K562 (cell line): ENCODE data around the gene ABT1. TPM values are rescaled to one million over a fixed set of nuclear protein-coding genes. Genes with fewer than 3 reads are reported as not detected.

Experiments used
- C11orf30 ChIP-seq: fragments of 450-650 bp; IDR thresholded peaks from 2 replicates; pipeline ENCODE4 v1.6.1; 2016; ENCODE audit warnings: low read depth, mild to moderate bottlenecking
- CTBP1 ChIP-seq: fragments of 450-650 bp; IDR thresholded peaks from 2 replicates; pipeline ENCODE4 v1.6.1; 2016; ENCODE audit warnings: borderline replicate concordance
- DPF2 ChIP-seq: fragments of 450-650 bp; IDR thresholded peaks from 2 replicates; pipeline ENCODE4 v1.6.1; 2016
- ELF1 ChIP-seq: fragments of 200-800 bp; sonication (Bioruptor generic); IDR thresholded peaks from 2 replicates; pipeline ENCODE4 v1.6.1; 2016; ENCODE audit warnings: missing genetic modification characterization, missing compliant biosample characterization
- EWSR1 ChIP-seq: fragments of 450-650 bp; IDR thresholded peaks from 2 replicates; pipeline ENCODE4 v1.6.1; 2018; ENCODE audit warnings: borderline replicate concordance, mild to moderate bottlenecking, low read depth, moderate library complexity; ENCODE audit not compliant: partially characterized antibody
- MCM3 ChIP-seq: fragments of 450-650 bp; IDR thresholded peaks from 2 replicates; pipeline ENCODE4 v1.6.1; 2016
- MCM5 ChIP-seq: fragments of 450-650 bp; IDR thresholded peaks from 2 replicates; pipeline ENCODE4 v1.6.1; 2016; ENCODE audit warnings: low read depth
- MTA3 ChIP-seq: fragments of 450-650 bp; formaldehyde crosslinking; IDR thresholded peaks from 2 replicates; pipeline ENCODE4 v1.6.1; 2017; ENCODE audit warnings: mild to moderate bottlenecking, borderline replicate concordance
- NFRKB ChIP-seq: fragments of 450-650 bp; IDR thresholded peaks from 2 replicates; pipeline ENCODE4 v1.6.1; 2016; ENCODE audit warnings: low read depth
- SIN3A ChIP-seq, 2 experiments: fragments of 150-350 bp in 1 of 2; IDR thresholded peaks; 2 replicates each; pipeline ENCODE4 v1.6.1; 2011 to 2016; ENCODE audit warnings: borderline replicate concordance in 2 of 2, low read depth in 2 of 2, low read length in 2 of 2, mild to moderate bottlenecking in 2 of 2, moderate library complexity in 2 of 2; ENCODE audit not compliant: control insufficient read depth in 1 of 2
- SMARCA4 ChIP-seq: fragments of 450-650 bp; IDR thresholded peaks from 2 replicates; pipeline ENCODE4 v1.6.1; 2016
- THAP7 ChIP-seq: fragments of 250-450 bp; sonication (Bioruptor Pico); IDR thresholded peaks from 2 replicates; pipeline ENCODE4 v1.5.0; 2021
- ZNF316 ChIP-seq: fragments of 450-650 bp; IDR thresholded peaks from 2 replicates; pipeline ENCODE4 v1.6.1; 2016
- ZNF655 ChIP-seq: fragments of 250-450 bp; sonication (Bioruptor Pico); IDR thresholded peaks from 2 replicates; pipeline ENCODE4 v1.5.0; 2021
- polyA plus RNA-seq, 8 experiments: library from polyadenylated mRNA; depleted of rRNA in 4 of 8; stranded (reverse) in 5 of 8; unstranded in 3 of 8; fragments of >200 nt; fragmentation: Nextera tagmentation in 2 of 8; fragmentation: Illumina TruSeq in 1 of 8; extraction: Ambion mirVana in 2 of 8; extraction: Trizol in 1 of 8; gene quantifications; 2 replicates each; pipeline versions ENCODE4 v1.2.1 to v1.2.3, GENCODE V29; 2011 to 2014; ENCODE audit warnings: inconsistent platforms in 1 of 8, missing spikeins in 1 of 8
- total RNA-seq, 7 experiments: library from RNA; depleted of rRNA in 6 of 7; stranded (reverse); fragments of >200 nt in 6 of 7; fragmentation: Illumina TruSeq in 2 of 7; extraction: Trizol in 2 of 7; gene quantifications; 2 replicates each; pipeline versions ENCODE4 v1.2.1 to v1.2.3, GENCODE V29; 2011 to 2021; ENCODE audit warnings: low replicate concordance in 1 of 7
- TF ChIP-seq, protein P1 (sequence below), 2 experiments: IDR thresholded peaks in 1 of 2; conservative IDR thresholded peaks in 1 of 2; 2 replicates each; pipeline ENCODE4 v1.6.1; 2016; ENCODE audit warnings: low read depth in 2 of 2, mild to moderate bottlenecking in 1 of 2, missing compliant biosample characterization in 1 of 2, missing genetic modification characterization in 1 of 2, moderate library complexity in 1 of 2
- TF ChIP-seq, protein P2 (sequence below): sonication (generic); formaldehyde crosslinking; IDR thresholded peaks from 2 replicates; pipeline ENCODE4 v1.8.1; 2022; ENCODE audit warnings: missing genetic modification reagents
- TF ChIP-seq, protein P3 (sequence below): fragments of 200-800 bp; sonication (Bioruptor generic); IDR thresholded peaks from 2 replicates; pipeline ENCODE4 v1.6.1; 2016; ENCODE audit warnings: missing genetic modification characterization, missing compliant biosample characterization

The ABT1 gene
- total and polyA plus RNA-seq, 9 of the 15 experiments (the other 6 are each of a cell fraction or from before 2014, with no cell fraction given), result 8.8 to 52.7 (median 40.7) TPM

DNA sequence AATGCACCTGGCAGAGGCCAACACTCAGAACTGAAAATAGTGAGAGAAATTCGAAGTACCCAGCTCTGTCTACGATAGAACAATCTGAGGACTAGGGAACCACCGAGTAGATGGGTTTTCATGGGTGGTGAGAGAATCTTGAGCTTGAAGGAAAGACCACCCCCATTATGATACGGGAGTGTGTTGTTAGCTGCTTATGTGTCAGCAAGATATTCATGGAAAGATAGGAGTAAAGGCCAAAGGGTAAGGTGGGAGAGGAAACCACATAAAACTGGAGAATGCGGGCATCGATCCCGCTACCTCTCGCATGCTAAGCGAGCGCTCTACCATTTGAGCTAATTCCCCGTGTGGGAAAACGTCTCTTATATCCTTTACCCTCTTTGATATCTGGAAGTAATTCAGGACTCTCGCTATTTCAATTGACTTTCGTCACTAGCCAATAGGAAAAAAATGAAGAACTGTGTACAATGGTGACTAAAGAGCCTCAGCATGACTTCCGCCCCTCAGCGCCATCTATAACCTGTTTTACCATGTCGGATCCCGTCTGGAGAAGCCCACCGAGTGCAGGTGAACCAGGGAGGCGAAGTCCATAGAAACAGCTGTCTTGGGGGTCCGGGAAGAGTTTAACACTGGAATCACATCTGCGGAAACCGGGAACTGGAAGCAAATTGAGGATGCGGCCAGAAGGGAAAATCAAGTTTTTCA lies 25.0 kb upstream of the ABT1 start (continued):
- TF ChIP-seq, protein P1, sequence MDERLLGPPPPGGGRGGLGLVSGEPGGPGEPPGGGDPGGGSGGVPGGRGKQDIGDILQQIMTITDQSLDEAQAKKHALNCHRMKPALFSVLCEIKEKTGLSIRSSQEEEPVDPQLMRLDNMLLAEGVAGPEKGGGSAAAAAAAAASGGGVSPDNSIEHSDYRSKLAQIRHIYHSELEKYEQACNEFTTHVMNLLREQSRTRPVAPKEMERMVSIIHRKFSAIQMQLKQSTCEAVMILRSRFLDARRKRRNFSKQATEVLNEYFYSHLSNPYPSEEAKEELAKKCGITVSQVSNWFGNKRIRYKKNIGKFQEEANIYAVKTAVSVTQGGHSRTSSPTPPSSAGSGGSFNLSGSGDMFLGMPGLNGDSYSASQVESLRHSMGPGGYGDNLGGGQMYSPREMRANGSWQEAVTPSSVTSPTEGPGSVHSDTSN (CRISPR knock-in tag; IDR thresholded peaks at IDR 0.05; ENCODE audit: low read depth), result no peak
- TF ChIP-seq, protein P1 (tag; conservative IDR thresholded peaks at IDR 0.05; ENCODE audit: low read depth), result no peak; the same call in 1 of the 2 replicates
- TF ChIP-seq, protein P2, sequence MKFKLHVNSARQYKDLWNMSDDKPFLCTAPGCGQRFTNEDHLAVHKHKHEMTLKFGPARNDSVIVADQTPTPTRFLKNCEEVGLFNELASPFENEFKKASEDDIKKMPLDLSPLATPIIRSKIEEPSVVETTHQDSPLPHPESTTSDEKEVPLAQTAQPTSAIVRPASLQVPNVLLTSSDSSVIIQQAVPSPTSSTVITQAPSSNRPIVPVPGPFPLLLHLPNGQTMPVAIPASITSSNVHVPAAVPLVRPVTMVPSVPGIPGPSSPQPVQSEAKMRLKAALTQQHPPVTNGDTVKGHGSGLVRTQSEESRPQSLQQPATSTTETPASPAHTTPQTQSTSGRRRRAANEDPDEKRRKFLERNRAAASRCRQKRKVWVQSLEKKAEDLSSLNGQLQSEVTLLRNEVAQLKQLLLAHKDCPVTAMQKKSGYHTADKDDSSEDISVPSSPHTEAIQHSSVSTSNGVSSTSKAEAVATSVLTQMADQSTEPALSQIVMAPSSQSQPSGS (CRISPR knock-in tag), result no peak
- TF ChIP-seq, protein P3, sequence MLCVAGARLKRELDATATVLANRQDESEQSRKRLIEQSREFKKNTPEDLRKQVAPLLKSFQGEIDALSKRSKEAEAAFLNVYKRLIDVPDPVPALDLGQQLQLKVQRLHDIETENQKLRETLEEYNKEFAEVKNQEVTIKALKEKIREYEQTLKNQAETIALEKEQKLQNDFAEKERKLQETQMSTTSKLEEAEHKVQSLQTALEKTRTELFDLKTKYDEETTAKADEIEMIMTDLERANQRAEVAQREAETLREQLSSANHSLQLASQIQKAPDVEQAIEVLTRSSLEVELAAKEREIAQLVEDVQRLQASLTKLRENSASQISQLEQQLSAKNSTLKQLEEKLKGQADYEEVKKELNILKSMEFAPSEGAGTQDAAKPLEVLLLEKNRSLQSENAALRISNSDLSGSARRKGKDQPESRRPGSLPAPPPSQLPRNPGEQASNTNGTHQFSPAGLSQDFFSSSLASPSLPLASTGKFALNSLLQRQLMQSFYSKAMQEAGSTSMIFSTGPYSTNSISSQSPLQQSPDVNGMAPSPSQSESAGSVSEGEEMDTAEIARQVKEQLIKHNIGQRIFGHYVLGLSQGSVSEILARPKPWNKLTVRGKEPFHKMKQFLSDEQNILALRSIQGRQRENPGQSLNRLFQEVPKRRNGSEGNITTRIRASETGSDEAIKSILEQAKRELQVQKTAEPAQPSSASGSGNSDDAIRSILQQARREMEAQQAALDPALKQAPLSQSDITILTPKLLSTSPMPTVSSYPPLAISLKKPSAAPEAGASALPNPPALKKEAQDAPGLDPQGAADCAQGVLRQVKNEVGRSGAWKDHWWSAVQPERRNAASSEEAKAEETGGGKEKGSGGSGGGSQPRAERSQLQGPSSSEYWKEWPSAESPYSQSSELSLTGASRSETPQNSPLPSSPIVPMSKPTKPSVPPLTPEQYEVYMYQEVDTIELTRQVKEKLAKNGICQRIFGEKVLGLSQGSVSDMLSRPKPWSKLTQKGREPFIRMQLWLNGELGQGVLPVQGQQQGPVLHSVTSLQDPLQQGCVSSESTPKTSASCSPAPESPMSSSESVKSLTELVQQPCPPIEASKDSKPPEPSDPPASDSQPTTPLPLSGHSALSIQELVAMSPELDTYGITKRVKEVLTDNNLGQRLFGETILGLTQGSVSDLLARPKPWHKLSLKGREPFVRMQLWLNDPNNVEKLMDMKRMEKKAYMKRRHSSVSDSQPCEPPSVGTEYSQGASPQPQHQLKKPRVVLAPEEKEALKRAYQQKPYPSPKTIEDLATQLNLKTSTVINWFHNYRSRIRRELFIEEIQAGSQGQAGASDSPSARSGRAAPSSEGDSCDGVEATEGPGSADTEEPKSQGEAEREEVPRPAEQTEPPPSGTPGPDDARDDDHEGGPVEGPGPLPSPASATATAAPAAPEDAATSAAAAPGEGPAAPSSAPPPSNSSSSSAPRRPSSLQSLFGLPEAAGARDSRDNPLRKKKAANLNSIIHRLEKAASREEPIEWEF (CRISPR knock-in tag), result no peak
- TF ChIP-seq SIN3A (IDR thresholded peaks at IDR 0.05; ENCODE audit: borderline replicate concordance in 2 of 2, control insufficient read depth in 1 of 2, low read depth in 2 of 2, low read length in 2 of 2), result no peak
- TF ChIP-seq THAP7, result no peak
- peak; percentile 66; the same call in 1 of the 2 replicates for TF ChIP-seq ZNF316
- peak; percentile 95 for TF ChIP-seq DPF2
- peak; percentile 89 for TF ChIP-seq NFRKB
- TF ChIP-seq MCM3, result no peak
- TF ChIP-seq EWSR1, result no peak
- TF ChIP-seq C11orf30, result peak; percentile 70
- TF ChIP-seq MTA3, result peak; percentile 91
- peak; percentile 81 for TF ChIP-seq ELF1 (tag)
- peak; percentile 82 for TF ChIP-seq CTBP1
- no peak for TF ChIP-seq MCM5
- peak; percentile 93 for TF ChIP-seq SMARCA4
- no peak for TF ChIP-seq ZNF655
